ENCODE measurements around the gene KLHL42.
"Not testable (repeated sequence)": the region's sequence is repeated elsewhere in the genome, so short reads cannot be mapped to it uniquely, and the experiment has no call there.

Gene KLHL42

GRCh38 chr12:27818401-27818918, 38.4 kb downstream of the KLHL42 start:
- DNase-seq: no peak

GRCh38 chr12:27820564-27820963, 40.5 kb downstream of the KLHL42 start:
- no peak for DNase-seq

- DNase-seq: no peak
Observed at GRCh38 chr12:27821259-27821973, 41.4 kb downstream of the KLHL42 start.

- DNase-seq: peak; percentile 37
Observed at GRCh38 chr12:27822076-27822712, 42.2 kb downstream of the KLHL42 start.

DNA sequence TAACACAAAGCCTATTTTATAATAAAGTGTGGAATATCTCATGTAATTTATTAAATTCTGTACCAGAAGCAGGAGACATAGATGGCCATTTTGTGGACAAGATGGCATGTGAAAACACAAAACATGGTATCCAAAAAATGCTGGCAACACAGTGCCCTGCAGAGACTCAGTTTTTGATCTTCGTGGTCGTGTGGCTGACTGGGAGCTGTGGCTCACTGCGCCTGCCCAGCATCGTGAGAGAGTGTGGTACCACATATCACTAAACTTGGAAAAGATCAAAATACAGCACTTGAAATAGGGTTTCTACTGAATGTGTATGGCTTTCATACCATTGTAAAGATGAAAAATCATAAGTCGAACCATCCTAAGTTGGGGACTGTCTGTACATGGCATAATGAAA, 43.0 kb downstream of the KLHL42 start:
- no peak for DNase-seq

DNA sequence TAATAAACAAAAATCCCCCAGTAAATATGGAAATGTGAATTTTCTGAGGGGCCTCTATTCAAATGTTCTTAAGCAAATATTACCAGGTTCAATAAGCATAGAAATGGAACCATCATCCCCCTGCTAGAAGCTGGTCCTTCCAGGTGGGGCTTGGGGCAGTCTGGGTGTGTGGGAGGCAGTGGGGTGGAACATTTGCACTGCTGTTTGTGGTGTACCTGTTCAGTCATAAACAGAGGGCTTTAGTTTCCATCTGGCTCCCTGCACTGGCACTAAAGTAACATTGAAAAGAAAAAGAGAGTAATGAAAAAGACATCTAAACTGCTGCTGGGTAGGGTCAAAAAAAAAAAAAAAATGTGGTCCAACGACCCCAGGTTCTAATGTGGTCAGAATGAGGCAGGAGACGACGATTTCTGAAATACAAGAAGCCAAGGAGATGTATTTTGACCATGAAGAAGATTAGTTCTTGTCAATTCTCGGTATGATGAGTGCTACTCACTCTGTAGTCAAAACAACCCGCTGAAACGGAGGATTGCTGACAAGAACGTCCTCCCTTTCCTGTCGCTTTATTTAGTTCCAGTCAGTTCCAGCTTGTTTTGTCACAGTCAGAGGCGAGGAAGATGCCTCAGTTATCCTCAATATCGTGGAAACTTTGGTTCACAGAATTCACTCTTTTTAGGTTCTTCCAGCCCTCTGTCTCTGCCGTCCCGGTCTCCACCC, 44.3 kb downstream of the KLHL42 start:
- no peak for DNase-seq

DNA sequence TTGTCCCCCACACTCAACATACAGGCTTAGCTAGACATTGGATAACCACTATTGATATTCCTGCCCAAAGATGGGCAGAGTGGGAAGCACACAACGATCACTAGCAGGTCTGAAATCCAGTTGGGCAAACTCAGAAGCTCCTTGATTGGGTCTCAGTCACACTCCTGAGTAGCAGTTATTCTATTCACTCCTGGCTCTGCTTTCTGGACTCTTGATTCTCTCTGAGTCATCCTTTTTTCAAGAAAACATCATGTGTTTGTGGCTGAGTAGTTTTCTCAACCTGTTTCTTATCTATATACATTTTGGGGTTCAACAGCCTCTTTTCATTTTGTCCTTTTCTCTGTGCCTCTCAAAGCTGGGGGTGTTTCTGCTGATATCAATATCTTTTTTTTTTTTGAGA, 46.0 kb downstream of the KLHL42 start:
- no peak for DNase-seq

GRCh38 chr12:27828196-27828595, 48.2 kb downstream of the KLHL42 start:
- DNase-seq: no peak

DNA sequence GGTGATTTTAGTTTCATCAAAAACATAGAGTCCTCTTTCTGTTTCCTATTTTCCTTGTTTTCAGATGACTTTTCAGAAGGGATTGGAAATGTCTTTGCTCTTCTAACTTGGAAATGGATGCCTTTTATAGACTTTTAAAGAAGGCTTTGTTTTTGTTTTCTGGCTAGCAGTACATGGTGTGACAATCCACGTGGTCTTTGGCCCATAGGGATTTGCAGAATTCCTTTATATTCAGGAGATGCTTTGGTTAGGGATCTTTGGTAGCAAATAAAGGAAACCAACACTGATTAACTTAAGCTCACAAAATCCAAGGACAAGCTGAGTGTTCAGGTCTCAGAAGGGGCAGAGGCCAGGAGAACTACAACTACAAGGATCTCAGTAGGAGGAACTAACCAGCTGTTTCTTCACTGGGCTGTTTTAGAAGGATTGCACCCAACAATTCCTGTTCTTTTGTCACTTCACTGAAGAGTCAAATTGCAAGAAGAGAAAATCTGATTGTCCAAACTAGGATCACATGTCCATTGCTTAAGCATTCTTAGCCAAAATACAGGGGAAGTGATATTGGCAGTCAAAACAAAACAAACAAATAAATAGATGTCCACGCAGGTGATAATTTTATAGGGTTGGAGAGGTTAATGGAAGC, 58.6 kb downstream of the KLHL42 start:
- no peak for DNase-seq

- DNase-seq: no peak
Observed at GRCh38 chr12:27840229-27840999, 60.4 kb downstream of the KLHL42 start.

GRCh38 chr12:27841392-27841882, 61.4 kb downstream of the KLHL42 start:
- DNase-seq: peak; percentile 33

DNA sequence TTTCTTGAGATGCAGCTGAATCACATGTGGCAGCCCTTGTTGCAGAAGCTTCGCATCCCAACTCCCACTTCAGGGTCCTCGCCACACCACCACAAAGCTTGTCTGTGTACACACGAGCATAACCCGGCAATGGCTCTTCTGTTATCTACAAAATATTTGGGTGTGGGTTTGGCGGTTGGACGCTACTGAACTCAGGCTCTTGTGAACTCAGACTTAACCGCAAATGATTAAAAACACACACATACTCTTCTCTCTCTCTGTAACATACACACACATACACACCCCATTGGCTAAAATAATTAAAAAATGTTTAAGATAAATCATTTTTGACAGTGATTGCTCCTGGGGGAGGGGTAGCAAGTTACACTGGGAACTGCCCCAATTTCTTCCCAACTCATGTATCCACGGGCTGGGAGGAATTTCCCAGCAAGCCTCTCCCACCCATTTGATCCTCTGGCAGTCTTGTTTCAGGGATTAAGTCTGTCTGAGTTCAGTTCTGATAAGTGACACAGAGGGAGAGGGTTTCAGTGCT, 63.7 kb downstream of the KLHL42 start:
- DNase-seq: no peak

DNA sequence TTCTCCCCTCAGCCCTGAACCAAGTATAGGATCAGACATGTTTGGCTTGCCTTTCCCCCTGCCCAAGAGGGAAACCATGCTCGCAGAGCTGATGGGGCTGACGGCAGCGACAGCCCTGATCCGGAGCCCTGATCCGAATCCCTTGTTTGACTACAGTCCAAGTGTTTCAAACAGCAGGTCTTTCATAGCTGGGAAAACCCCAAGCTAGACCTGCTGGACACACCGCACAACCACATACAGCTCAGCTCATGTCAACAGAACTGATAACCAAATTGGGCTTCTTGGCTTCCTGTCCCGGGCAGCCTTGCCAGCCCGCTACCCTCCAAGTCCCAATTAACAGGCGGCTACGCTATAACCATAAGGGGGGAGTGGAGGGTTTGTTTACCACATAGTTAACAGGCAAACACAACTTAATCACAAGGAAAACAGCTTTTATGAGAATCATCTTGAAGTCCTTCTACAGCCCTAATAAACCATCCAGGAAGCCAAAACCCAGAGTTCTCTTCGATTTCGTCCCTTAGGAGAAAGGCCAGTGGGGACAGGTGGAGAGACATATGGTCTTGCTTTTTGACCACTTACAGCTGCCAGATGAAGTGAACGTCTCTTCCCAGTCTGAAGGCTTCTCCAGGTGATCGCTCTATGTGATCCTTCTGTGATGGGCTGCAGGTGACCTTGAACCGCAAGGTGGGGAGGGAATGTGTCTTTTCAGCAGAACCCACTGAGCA, 64.5 kb downstream of the KLHL42 start:
- DNase-seq: no peak

- no peak for DNase-seq
Observed at GRCh38 chr12:27845187-27845586, 65.2 kb downstream of the KLHL42 start.

GRCh38 chr12:27845706-27846105, 65.7 kb downstream of the KLHL42 start:
- DNase-seq: not testable (repeated sequence)

GRCh38 chr12:27847293-27847692, 67.3 kb downstream of the KLHL42 start:
- not testable (repeated sequence) for DNase-seq

DNA sequence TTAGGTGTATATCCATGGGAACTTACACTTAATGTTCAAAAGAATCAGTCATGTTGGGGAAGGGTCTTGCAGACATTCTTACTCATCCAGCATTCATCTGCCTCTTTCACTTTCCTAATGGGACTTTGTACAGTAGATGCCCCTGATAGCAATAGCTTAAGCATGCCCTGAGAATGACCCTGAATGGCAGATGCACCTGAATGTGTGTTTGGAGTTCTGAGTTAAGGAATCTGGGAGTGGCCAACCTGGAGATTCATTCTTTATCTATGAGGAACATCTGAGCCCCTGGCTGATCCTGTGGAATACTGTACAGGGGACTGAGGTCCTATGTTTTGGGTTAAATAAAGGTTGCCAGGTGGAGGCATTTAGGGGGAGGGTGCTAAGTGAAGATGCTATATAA, 71.3 kb downstream of the KLHL42 start:
- no peak for DNase-seq

DNA sequence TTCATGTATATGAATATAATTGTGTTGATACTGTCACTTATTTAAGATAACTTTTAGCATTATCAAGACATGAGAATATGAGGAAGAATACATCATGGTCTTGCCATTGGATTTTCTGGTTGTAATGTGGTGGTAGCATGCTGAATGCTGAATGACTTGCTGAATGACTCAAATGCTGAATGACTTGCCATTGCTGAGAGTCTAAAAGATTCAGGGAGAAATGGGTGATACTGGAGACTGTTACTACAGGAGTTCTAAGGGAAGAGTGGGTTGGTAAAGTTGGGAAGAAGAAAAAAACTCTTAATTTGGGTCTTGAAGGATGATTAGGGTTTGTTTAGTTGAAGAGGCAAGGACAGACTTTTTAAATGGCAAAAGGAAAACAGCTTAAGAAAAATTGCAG, 72.1 kb downstream of the KLHL42 start:
- DNase-seq: no peak
